Subcutaneous adipose tissue (tissue), 4 donors: ENCODE measurements around the gene CHTF8. TPM values are rescaled to one million over a fixed set of nuclear protein-coding genes. Genes with fewer than 3 reads are reported as not detected.

Experiments
- total RNA-seq, 4 donors: library from RNA; depleted of rRNA; stranded (reverse); fragments of >200 nt; gene quantifications; one replicate each; pipeline ENCODE4 v1.1.0, GENCODE V29; 2016
- TF ChIP-seq, protein P1 (sequence below): fragments of 450-650 bp; IDR thresholded peaks from one replicate; pipeline ENCODE4 v1.5.1; 2016; ENCODE audit warnings: low read depth, mild to moderate bottlenecking, control low read depth, antibody characterized with exemption, moderate library complexity

CHTF8 gene
- total RNA-seq, 4 donors from 2014 or later = 54.3 to 74.2 (median 65.7) TPM

DNA sequence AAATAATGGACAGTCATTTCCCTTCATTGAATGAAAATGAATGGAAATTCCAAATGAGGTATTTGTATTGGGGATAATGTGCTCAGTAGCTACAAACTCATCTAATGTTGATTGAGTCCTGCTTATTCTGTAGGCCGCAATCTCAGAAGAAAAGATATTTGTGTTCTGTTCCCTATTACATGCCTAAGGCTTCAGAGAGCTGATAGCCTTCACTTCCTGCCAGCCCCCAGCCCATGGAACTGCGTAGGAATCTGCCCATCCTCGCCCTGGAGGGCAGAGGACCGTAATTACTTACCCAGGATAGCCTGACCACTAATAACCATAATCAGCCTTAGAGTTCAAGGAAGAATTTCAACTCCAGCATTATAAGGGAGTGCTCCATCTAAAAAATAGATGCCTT lies 36.7 kb upstream of the CHTF8 start:
- TF ChIP-seq, protein P1, sequence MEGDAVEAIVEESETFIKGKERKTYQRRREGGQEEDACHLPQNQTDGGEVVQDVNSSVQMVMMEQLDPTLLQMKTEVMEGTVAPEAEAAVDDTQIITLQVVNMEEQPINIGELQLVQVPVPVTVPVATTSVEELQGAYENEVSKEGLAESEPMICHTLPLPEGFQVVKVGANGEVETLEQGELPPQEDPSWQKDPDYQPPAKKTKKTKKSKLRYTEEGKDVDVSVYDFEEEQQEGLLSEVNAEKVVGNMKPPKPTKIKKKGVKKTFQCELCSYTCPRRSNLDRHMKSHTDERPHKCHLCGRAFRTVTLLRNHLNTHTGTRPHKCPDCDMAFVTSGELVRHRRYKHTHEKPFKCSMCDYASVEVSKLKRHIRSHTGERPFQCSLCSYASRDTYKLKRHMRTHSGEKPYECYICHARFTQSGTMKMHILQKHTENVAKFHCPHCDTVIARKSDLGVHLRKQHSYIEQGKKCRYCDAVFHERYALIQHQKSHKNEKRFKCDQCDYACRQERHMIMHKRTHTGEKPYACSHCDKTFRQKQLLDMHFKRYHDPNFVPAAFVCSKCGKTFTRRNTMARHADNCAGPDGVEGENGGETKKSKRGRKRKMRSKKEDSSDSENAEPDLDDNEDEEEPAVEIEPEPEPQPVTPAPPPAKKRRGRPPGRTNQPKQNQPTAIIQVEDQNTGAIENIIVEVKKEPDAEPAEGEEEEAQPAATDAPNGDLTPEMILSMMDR = no peak

- TF ChIP-seq, protein P1 = no peak
Measured at GRCh38 chr16:69166946-69167930, 34.9 kb upstream of the CHTF8 start.

DNA sequence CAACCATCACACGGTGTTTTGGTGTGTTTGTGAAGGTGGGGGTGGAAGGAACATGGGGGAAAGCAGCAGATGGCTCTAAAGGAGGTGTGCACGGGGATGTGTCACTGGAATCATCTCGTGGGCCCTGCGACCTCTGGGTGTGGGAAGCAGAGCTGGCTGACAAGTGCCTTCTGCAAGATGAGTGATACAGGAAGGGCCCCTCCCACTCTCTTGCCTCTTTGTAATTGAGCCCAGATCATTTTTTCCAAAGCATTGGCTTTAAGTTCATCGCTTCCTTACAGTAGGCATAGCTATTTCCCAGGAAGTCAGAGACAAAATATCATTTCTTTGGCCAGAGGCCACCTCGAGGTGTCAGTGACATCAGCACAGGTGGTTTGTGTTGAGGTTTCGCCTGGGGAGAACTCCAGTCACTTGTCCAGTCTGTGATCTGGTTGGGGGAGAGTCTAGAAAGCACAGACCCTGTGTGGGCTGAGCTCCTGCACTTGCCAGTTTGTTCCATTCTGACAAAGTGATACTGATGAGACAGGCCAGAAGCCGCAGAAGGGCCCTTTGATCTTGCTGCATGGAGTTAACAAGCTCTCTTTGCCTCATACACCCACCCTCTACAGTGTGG lies 33.9 kb upstream of the CHTF8 start:
- TF ChIP-seq, protein P1 = no peak

DNA sequence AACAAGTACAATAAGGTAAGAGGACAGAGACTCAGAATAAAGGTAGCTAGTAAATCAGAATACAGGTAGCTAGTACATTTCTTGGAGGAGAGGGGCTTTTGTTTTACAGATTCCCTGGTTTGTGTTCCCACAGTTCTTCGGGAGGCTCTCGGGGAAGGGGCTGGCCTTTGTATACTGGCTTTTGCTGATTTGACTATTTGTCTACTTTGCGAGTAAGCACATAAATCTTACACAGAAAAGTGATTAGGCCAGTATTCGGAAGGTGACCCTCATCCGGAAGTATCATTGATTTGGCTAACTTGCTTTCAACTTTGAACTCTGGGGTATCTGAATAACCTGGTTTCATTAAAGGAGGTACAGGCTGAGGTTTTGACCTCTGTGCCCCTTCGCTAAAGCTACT lies 33.2 kb upstream of the CHTF8 start:
- TF ChIP-seq, protein P1 = no peak

GRCh38 chr16:69160192-69160591 lies 27.8 kb upstream of the CHTF8 start:
- TF ChIP-seq, protein P1 = no peak

- TF ChIP-seq, protein P1 = no peak
Measured at GRCh38 chr16:69157196-69157595, 24.8 kb upstream of the CHTF8 start.

DNA sequence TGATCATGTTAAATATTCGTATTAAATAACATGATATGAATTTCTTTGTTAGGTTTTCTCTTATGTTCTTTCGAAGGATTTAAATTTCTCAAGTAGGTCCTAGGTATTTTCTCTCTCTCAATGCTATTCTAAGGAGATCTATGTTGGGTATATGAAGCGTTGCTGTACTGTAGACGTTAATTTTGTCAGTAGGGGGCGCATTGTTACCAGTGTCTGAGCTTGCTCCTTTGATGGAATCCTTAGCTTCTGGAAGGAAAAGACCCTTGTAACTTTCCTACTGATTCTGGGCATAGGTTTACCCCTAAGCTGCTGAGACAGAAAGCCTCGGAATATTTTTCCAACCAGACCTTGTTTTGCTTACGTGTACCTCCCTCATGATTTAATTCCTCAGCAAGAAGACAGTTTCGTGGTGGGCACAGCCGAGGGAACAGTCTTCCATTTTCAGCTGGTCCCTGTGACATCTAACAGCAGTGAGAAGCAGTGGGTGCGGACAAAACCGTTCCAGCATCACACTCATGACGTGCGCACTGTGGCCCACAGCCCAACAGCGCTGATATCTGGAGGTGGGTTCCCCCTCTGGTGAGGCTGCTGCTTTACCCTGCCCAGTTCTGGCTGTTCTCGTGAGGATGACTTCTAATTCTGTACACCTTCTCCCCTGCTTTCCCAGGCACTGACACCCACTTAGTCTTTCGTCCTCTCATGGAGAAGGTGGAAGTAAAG lies 17.9 kb upstream of the CHTF8 start:
- TF ChIP-seq, protein P1 = no peak
